ENCODE data around the gene FOXL1. TPM values are rescaled to one million over a fixed set of nuclear protein-coding genes. Genes with fewer than 3 reads are reported as not detected.

Gene FOXL1
- under 1 TPM; 0.52 to 0.83 (median 0.69) TPM for total RNA-seq

DNA sequence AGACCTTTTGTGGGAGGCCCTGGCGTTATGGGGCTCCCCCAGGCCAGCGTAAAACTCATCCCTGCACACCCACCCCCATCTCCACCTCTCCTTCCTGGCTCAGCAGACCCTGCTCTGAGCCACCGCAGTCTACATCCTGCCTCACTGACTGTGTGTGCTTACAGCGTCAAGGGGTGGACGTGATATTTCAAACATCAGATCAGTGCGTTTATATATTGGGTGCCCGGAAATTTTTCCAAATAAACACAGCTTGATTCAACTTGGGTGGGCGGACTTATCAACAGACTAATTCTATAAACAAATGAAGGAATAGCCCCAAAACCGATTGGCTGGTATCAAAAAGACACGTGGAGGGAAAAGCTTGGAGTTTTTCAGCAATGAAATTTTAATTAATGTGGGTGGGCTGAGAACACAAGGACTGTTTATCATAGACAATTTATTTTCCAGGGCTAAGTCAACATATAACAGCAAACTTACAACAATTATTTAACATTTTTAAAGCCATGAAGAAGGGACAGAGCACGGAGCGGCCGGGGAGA is at the start of gene FOXL1:
Gene FOXL1, plus strand, starts transcription at position 489 of the 539 bp plus-strand sequence. CDS start 175 bp downstream, outside the sequence.
- H3K9me3 ChIP-seq: no peaks in the 10 kb centered on the region
- peaks cover 9 to 35% (median 28%) of the 10 kb centered on the region in 4 donors for H3K4me1 ChIP-seq
- H3K4me3 ChIP-seq: peak within 1 kb of the TSS; percentile 17 to 39 (median 26)
- DNase-seq (ENCODE audit: extremely low spot score): no peak
- no peak for TF ChIP-seq EP300 (IDR thresholded peaks at IDR 0.05)
- TF ChIP-seq CTCF (IDR thresholded peaks at IDR 0.05): no peak
- no peak for TF ChIP-seq POLR2AphosphoS5 (IDR thresholded peaks at IDR 0.05)
- TF ChIP-seq POLR2A (IDR thresholded peaks at IDR 0.05; ENCODE audit: low read depth): no peak
- peaks cover 0 to 84% (median 45%) of the 10 kb centered on the region in 4 donors for H3K27me3 ChIP-seq
- peak within 1 kb of the TSS; percentile 22 to 58 (median 33) for H3K27ac ChIP-seq (replicated peaks in 1 of 4)
- 46% methylated on average over 13 of the region's 13 CpGs for WGBS
- no peaks in the 10 kb centered on the region for H3K36me3 ChIP-seq
- intact Hi-C loops (cut with DNase I): no loop called here

DNA sequence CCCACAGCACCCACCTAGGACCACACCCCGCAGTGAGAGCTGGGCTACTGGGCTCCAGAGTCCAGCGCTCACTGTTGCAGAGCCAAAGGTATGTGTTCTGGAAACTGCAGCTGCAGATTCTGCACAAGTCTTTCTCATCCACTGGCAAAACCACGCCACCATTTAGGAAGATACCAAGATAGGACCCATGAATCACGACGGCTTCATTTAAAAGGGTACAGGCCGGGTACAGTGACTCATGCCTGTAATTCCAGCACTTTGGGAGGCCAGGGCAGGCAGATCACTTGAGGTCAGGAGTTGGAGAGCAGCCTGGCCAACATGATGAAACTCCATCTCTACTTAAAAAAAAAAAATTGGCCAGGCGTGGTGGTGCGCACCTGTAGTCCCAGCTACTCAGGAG is 49.2 kb upstream of the FOXL1 start:
- no peaks in the 10 kb centered on the region for H3K9me3 ChIP-seq
- 90% methylated on average over 8 of the region's 8 CpGs for WGBS
- DNase-seq (ENCODE audit: extremely low spot score): no peak
- H3K4me3 ChIP-seq: no peak overlapping the region
- peaks cover 0 to 30% (median 22%) of the 10 kb centered on the region in 4 donors for H3K36me3 ChIP-seq
- TF ChIP-seq POLR2AphosphoS5 (IDR thresholded peaks at IDR 0.05) (no peak), POLR2A (IDR thresholded peaks at IDR 0.05; ENCODE audit: low read depth) (no peak), CTCF (IDR thresholded peaks at IDR 0.05) (no peak), EP300 (IDR thresholded peaks at IDR 0.05) (no peak)
- peaks cover 3 to 18% (median 16%) of the 10 kb centered on the region in 4 donors for H3K4me1 ChIP-seq
- no peaks in the 10 kb centered on the region for H3K27me3 ChIP-seq
- intact Hi-C loops (cut with DNase I): no loop called here
- no peak overlapping the region for H3K27ac ChIP-seq (replicated peaks in 1 of 4)

- TF ChIP-seq POLR2AphosphoS5 (IDR thresholded peaks at IDR 0.05): peak in 1 of 2 donors; percentile 14
- TF ChIP-seq CTCF (IDR thresholded peaks at IDR 0.05): no peak
- TF ChIP-seq POLR2A (IDR thresholded peaks at IDR 0.05; ENCODE audit: low read depth): no peak
- Histone ChIP-seq H3K27ac (replicated peaks in 1 of 4) (peak overlapping the region; percentile 50 to 69 (median 52)), H3K9me3 (no peaks in the 10 kb centered on the region), H3K4me3 (no peak overlapping the region), H3K4me1 (peaks cover 3 to 18% (median 16%) of the 10 kb centered on the region in 4 donors), H3K36me3 (peaks cover 0 to 41% (median 24%) of the 10 kb centered on the region in 4 donors), H3K27me3 (no peaks in the 10 kb centered on the region)
- WGBS: 82% methylated on average over 31 of the region's 31 CpGs
- intact Hi-C loops (cut with DNase I): no loop called here
- no peak for DNase-seq (ENCODE audit: extremely low spot score)
These were observed 47.8 kb upstream of the FOXL1 start for GRCh38 chr16:86530251-86531190.

DNA sequence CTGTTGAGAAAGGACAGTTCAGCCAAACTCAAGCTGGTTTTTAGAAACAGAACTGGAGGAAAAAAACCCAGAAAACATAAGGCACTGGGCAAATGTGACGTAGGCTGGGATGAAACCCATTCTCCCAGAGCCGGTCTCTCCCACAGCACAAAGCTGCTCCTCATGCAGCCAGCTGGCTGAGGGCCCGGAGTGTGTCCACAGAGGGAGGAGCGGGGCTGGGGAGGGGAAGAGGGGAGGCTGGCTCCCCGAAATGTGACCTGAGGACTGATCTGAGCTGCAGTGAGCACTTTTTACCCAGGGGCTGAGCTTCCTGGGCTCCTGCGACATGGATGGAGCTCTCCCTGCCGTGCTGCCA is 47.2 kb upstream of the FOXL1 start:
- Histone ChIP-seq H3K27ac (replicated peaks in 1 of 4) (peak overlapping the region; percentile 50 to 69 (median 52)), H3K4me3 (no peak overlapping the region), H3K9me3 (no peaks in the 10 kb centered on the region), H3K27me3 (no peaks in the 10 kb centered on the region), H3K36me3 (peaks cover 0 to 47% (median 28%) of the 10 kb centered on the region in 4 donors), H3K4me1 (peaks cover 3 to 18% (median 16%) of the 10 kb centered on the region in 4 donors)
- intact Hi-C loops (cut with DNase I): no loop called here
- TF ChIP-seq POLR2AphosphoS5 (IDR thresholded peaks at IDR 0.05): peak in 1 of 2 donors; percentile 56
- TF ChIP-seq CTCF (IDR thresholded peaks at IDR 0.05): no peak
- DNase-seq (ENCODE audit: extremely low spot score): no peak
- 33% methylated on average over 7 of the region's 7 CpGs for WGBS

Measured in esophagus muscularis mucosa (tissue), 4 donors.